ENCODE measurements around the gene PROKR2. TPM values are rescaled to one million over a fixed set of nuclear protein-coding genes. Genes with fewer than 3 reads are reported as not detected.

Gene PROKR2
- total and polyA plus RNA-seq, 10 of the 15 experiments (the other 5 are each of a cell fraction or from before 2014, with no cell fraction given): not detected

GRCh38 chr20:5267092-5267491, 49.7 kb downstream of the PROKR2 start (continued):
- TF ChIP-seq BCL3 (IDR thresholded peaks at IDR 0.05; ENCODE audit: borderline replicate concordance, insufficient read depth, low read depth, low read length, poor library complexity, severe bottlenecking) (no peak), NFXL1 (IDR thresholded peaks at IDR 0.05; ENCODE audit: borderline replicate concordance) (no peak)

Small RNAs within 50 kb of the gene (small RNA-seq; reads per million reads assigned to genes)
- not detected for gene RNA5-8SP7

Other genes with a start within 250 kb of the PROKR2 start
- gene TMEM230, start 203.9 kb downstream of the PROKR2 start, total RNA-seq (2014; rRNA removed): 139 and 176 TPM in 2 replicates
- gene TMEM230, start 203.9 kb downstream of the PROKR2 start, total RNA-seq (2014; rRNA removed; fragmentation: Illumina TruSeq; extraction: Trizol): 102 and 105 TPM in 2 replicates
- 81.7 and 82.4 TPM in 2 replicates for gene TMEM230, start 203.9 kb downstream of the PROKR2 start, total RNA-seq (2021)
- 131 and 151 TPM in 2 replicates for gene TMEM230, start 203.9 kb downstream of the PROKR2 start, polyA plus RNA-seq (2011; rRNA removed)
- gene TMEM230, start 203.9 kb downstream of the PROKR2 start, polyA plus RNA-seq (2014; fragmentation: Illumina TruSeq; extraction: Trizol): 129 and 150 TPM in 2 replicates
- 10 to 100 TPM; 53.0 to 69.1 TPM for gene TMEM230, start 203.9 kb downstream of the PROKR2 start, polyA plus RNA-seq (2014; fragmentation: Nextera tagmentation; extraction: Ambion mirVana)
- 141 and 157 TPM in 2 replicates for gene TMEM230, start 203.9 kb downstream of the PROKR2 start, polyA plus RNA-seq (2014; rRNA removed)
- gene TMEM230, start 203.9 kb downstream of the PROKR2 start, polyA plus RNA-seq (2016; fragmentation: Nextera tagmentation; extraction: Ambion mirVana): 100 to 1,000 TPM; 183 to 185 TPM
- 493 and 526 TPM in 2 replicates for gene PCNA, start 197.0 kb downstream of the PROKR2 start, total RNA-seq (2014; rRNA removed)
- 470 and 509 TPM in 2 replicates for gene PCNA, start 197.0 kb downstream of the PROKR2 start, total RNA-seq (2014; rRNA removed; fragmentation: Illumina TruSeq; extraction: Trizol)
- 389 and 402 TPM in 2 replicates for gene PCNA, start 197.0 kb downstream of the PROKR2 start, total RNA-seq (2021)
- gene PCNA, start 197.0 kb downstream of the PROKR2 start, polyA plus RNA-seq (2011; rRNA removed): 565 and 738 TPM in 2 replicates
- 459 and 487 TPM in 2 replicates for gene PCNA, start 197.0 kb downstream of the PROKR2 start, polyA plus RNA-seq (2014; fragmentation: Illumina TruSeq; extraction: Trizol)
- gene PCNA, start 197.0 kb downstream of the PROKR2 start, polyA plus RNA-seq (2014; fragmentation: Nextera tagmentation; extraction: Ambion mirVana): 100 to 1,000 TPM; 651 to 694 TPM
- 464 and 516 TPM in 2 replicates for gene PCNA, start 197.0 kb downstream of the PROKR2 start, polyA plus RNA-seq (2014; rRNA removed)
- 100 to 1,000 TPM; 568 to 618 TPM for gene PCNA, start 197.0 kb downstream of the PROKR2 start, polyA plus RNA-seq (2016; fragmentation: Nextera tagmentation; extraction: Ambion mirVana)
- gene CDS2, start 189.9 kb downstream of the PROKR2 start, total RNA-seq (2014; rRNA removed): 16.5 and 19.6 TPM in 2 replicates
- gene CDS2, start 189.9 kb downstream of the PROKR2 start, total RNA-seq (2014; rRNA removed; fragmentation: Illumina TruSeq; extraction: Trizol): 19.3 and 19.8 TPM in 2 replicates
- 41.1 and 41.4 TPM in 2 replicates for gene CDS2, start 189.9 kb downstream of the PROKR2 start, total RNA-seq (2021)
- gene CDS2, start 189.9 kb downstream of the PROKR2 start, polyA plus RNA-seq (2011; rRNA removed): 89.4 and 94.7 TPM in 2 replicates
- 26.4 and 29.3 TPM in 2 replicates for gene CDS2, start 189.9 kb downstream of the PROKR2 start, polyA plus RNA-seq (2014; fragmentation: Illumina TruSeq; extraction: Trizol)
- gene CDS2, start 189.9 kb downstream of the PROKR2 start, polyA plus RNA-seq (2014; fragmentation: Nextera tagmentation; extraction: Ambion mirVana): 10 to 100 TPM; 11.5 to 15.4 TPM
- gene CDS2, start 189.9 kb downstream of the PROKR2 start, polyA plus RNA-seq (2014; rRNA removed): 13.5 and 17.8 TPM in 2 replicates
- 10 to 100 TPM; 59.5 to 59.8 TPM for gene CDS2, start 189.9 kb downstream of the PROKR2 start, polyA plus RNA-seq (2016; fragmentation: Nextera tagmentation; extraction: Ambion mirVana)

All from GM12878 (cell line).